ENCODE data around the gene MAP3K3. TPM values are rescaled to one million over a fixed set of nuclear protein-coding genes. Genes with fewer than 3 reads are reported as not detected.

The MAP3K3 gene
- total RNA-seq, 2 donors from 2014 or later = 44.0 to 72.0 TPM

GRCh38 chr17:63704836-63705235 is 82.6 kb downstream of the MAP3K3 start:
- H3K4me3 ChIP-seq = no peak overlapping the region
- no peaks in the 10 kb centered on the region for H3K9me3 ChIP-seq
- no peaks in the 10 kb centered on the region for H3K36me3 ChIP-seq
- WGBS = 83% methylated on average over 9 of the region's 9 CpGs
- no peak for DNase-seq (ENCODE audit: low spot score)
- TF ChIP-seq POLR2A (IDR thresholded peaks at IDR 0.05) (no peak), POLR2AphosphoS5 (IDR thresholded peaks at IDR 0.05) (no peak), CTCF (IDR thresholded peaks at IDR 0.05) (no peak)
- H3K27me3 ChIP-seq (replicated peaks; ENCODE audit: insufficient read depth) = no peaks in the 10 kb centered on the region
- no peak overlapping the region for H3K27ac ChIP-seq
- intact Hi-C loops (cut with DNase I) = no loop called here
- no peaks in the 10 kb centered on the region for H3K4me1 ChIP-seq (replicated peaks)

- no peak for DNase-seq (ENCODE audit: low spot score)
- 54% methylated on average over 3 of the region's 3 CpGs for WGBS
- H3K9me3 ChIP-seq = no peaks in the 10 kb centered on the region
Measured at GRCh38 chr17:63705657-63706056, 83.4 kb downstream of the MAP3K3 start.

GRCh38 chr17:63706336-63707082 is 84.3 kb downstream of the MAP3K3 start:
- TF ChIP-seq POLR2AphosphoS5 (IDR thresholded peaks at IDR 0.05) (no peak), POLR2A (IDR thresholded peaks at IDR 0.05) (no peak), CTCF (IDR thresholded peaks at IDR 0.05) (no peak)
- no peak for DNase-seq (ENCODE audit: low spot score)
- 73% methylated on average over 7 of the region's 7 CpGs for WGBS
- no peaks in the 10 kb centered on the region for H3K27me3 ChIP-seq (replicated peaks; ENCODE audit: insufficient read depth)
- no peak overlapping the region for H3K27ac ChIP-seq
- H3K36me3 ChIP-seq = no peaks in the 10 kb centered on the region
- H3K4me1 ChIP-seq (replicated peaks) = no peaks in the 10 kb centered on the region
- no peaks in the 10 kb centered on the region for H3K9me3 ChIP-seq
- H3K4me3 ChIP-seq = no peak overlapping the region
- intact Hi-C loops (cut with DNase I) = no loop called here

More at GRCh38 chr17:63705657-63706056, 83.4 kb downstream of the MAP3K3 start:
- Histone ChIP-seq H3K27ac (no peak overlapping the region), H3K27me3 (replicated peaks; ENCODE audit: insufficient read depth) (no peaks in the 10 kb centered on the region), H3K4me3 (no peak overlapping the region), H3K36me3 (no peaks in the 10 kb centered on the region), H3K4me1 (replicated peaks) (no peaks in the 10 kb centered on the region)
- intact Hi-C loops (cut with DNase I) = no loop called here
- TF ChIP-seq POLR2AphosphoS5 (IDR thresholded peaks at IDR 0.05) (no peak), CTCF (IDR thresholded peaks at IDR 0.05) (no peak), POLR2A (IDR thresholded peaks at IDR 0.05) (no peak)

- H3K4me3 ChIP-seq = no peak overlapping the region
- no peaks in the 10 kb centered on the region for H3K4me1 ChIP-seq (replicated peaks)
- no peaks in the 10 kb centered on the region for H3K36me3 ChIP-seq
- DNase-seq (ENCODE audit: low spot score) = no peak
- WGBS = 91% methylated on average over 11 of the region's 11 CpGs
- intact Hi-C loops (cut with DNase I) = no loop called here
- H3K9me3 ChIP-seq = no peaks in the 10 kb centered on the region
- TF ChIP-seq POLR2A (IDR thresholded peaks at IDR 0.05) (no peak), CTCF (IDR thresholded peaks at IDR 0.05) (no peak), POLR2AphosphoS5 (IDR thresholded peaks at IDR 0.05) (no peak)
- no peak overlapping the region for H3K27ac ChIP-seq
- H3K27me3 ChIP-seq (replicated peaks; ENCODE audit: insufficient read depth) = no peaks in the 10 kb centered on the region
Measured at GRCh38 chr17:63707151-63707550, 84.9 kb downstream of the MAP3K3 start.

GRCh38 chr17:63709110-63709509 is 86.9 kb downstream of the MAP3K3 start:
- TF ChIP-seq POLR2AphosphoS5 (IDR thresholded peaks at IDR 0.05) = no peak
- no peak for TF ChIP-seq POLR2A (IDR thresholded peaks at IDR 0.05)
- TF ChIP-seq CTCF (IDR thresholded peaks at IDR 0.05) = no peak
- H3K4me1 ChIP-seq (replicated peaks) = no peaks in the 10 kb centered on the region
- no peaks in the 10 kb centered on the region for H3K9me3 ChIP-seq
- no peaks in the 10 kb centered on the region for H3K36me3 ChIP-seq
- H3K27me3 ChIP-seq (replicated peaks; ENCODE audit: insufficient read depth) = no peaks in the 10 kb centered on the region
- intact Hi-C loops (cut with DNase I) = no loop called here
- no peak overlapping the region for H3K27ac ChIP-seq
- no peak overlapping the region for H3K4me3 ChIP-seq
- WGBS = 92% methylated on average over 6 of the region's 6 CpGs
- no peak for DNase-seq (ENCODE audit: low spot score)
